ES-I3 (cell line): Measurements from ENCODE around the gene SATB2.

Experiments
- H3K36me3 ChIP-seq: 2 replicates; pipeline ENCODE4 v1.6.1; 2013; ENCODE audit warnings: mild to moderate bottlenecking, low read length, control low read depth, moderate library complexity; ENCODE audit not compliant: insufficient read depth
- H3K4me1 ChIP-seq: 2 replicates; pipeline ENCODE4 v1.6.1; 2013; ENCODE audit warnings: mild to moderate bottlenecking, control low read depth, low read length; ENCODE audit not compliant: insufficient read depth
- H3K9ac ChIP-seq: 2 replicates; pipeline ENCODE4 v1.6.1; 2013; ENCODE audit warnings: low read depth, mild to moderate bottlenecking, low read length, moderate library complexity
- H3K9me3 ChIP-seq: 2 replicates; pipeline ENCODE4 v1.6.1; 2013; ENCODE audit warnings: mild to moderate bottlenecking, low read length, moderate library complexity; ENCODE audit not compliant: control insufficient read depth, insufficient read depth

SATB2 gene

DNA sequence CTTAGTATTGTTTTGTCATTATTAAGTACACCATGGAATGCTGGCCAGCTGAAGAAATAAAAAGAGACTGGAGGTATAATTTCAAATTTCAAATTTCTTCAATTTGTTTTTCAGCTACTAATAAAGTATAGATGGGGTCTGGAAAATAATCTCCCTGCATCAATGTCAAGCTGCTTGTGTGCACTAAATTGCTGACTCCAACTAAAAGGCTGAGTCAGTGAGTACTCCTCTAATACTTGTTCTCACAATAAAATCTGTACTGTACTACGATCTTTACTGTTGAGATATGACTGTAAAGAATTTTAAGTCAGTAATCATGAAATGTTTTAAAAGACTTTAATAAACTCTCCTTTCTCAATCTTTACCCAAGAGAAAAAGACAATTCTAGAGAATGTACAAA lies 131.9 kb downstream of the SATB2 start:
- Histone ChIP-seq H3K36me3 (peaks cover 6% of the 10 kb centered on the region; the same call in 1 of the 2 replicates), H3K9me3 (no peaks in the 10 kb centered on the region), H3K9ac (no peak overlapping the region), H3K4me1 (no peaks in the 10 kb centered on the region)

- H3K36me3 ChIP-seq = peaks cover 6% of the 10 kb centered on the region; the same call in 1 of the 2 replicates
- no peaks in the 10 kb centered on the region for H3K4me1 ChIP-seq
- no peak overlapping the region for H3K9ac ChIP-seq
- H3K9me3 ChIP-seq = no peaks in the 10 kb centered on the region
Observed at GRCh38 chr2:199322151-199322550, 135.6 kb downstream of the SATB2 start.

DNA sequence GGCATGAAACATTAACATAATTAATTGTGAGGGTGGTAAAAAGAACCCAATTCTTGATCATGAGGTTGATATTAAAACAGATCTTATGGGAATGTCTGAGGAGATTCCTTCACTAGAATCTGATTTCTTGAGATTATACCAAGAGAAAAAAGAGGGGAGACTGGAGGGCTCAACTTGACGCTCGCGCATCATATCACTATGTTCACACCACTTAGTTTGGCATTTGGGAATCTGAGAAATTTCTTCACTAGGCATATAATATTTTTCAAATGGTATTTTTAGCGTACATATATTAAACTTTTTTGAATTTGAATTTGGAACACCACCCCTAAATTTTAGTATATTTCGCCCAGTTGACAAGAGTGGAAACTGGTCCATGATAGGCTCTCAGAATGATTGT lies 140.1 kb downstream of the SATB2 start:
- Histone ChIP-seq H3K36me3 (no peaks in the 10 kb centered on the region), H3K9me3 (no peaks in the 10 kb centered on the region), H3K4me1 (no peaks in the 10 kb centered on the region), H3K9ac (no peak overlapping the region)

DNA sequence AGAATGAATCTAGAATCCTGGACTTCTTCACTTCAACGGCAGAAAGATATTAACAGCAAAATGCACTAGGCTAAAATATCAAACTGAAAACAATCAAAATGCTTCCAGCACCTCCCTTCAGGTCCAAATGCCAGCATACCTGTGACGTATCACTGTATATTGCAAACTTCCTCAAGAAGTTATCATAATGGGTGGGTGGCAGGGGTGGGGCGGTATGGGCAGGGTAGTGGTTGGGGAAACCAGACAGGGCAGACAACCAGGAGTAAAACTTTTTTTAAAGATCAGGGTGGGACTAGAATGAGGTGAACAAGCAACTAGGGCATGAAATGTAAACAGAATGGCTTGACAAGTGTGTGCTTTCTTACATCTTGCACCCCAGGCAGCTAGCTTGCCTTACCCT lies 140.9 kb downstream of the SATB2 start:
- H3K36me3 ChIP-seq = no peaks in the 10 kb centered on the region; the same call in 1 of the 2 replicates

GRCh38 chr2:199315299-199316179 lies 142.2 kb downstream of the SATB2 start:
- no peaks in the 10 kb centered on the region for H3K4me1 ChIP-seq
- no peaks in the 10 kb centered on the region; the same call in 1 of the 2 replicates for H3K36me3 ChIP-seq
- no peak overlapping the region for H3K9ac ChIP-seq
- no peaks in the 10 kb centered on the region for H3K9me3 ChIP-seq

More for the DNA sequence above, 140.9 kb downstream of the SATB2 start:
- Histone ChIP-seq H3K9ac (no peak overlapping the region), H3K9me3 (no peaks in the 10 kb centered on the region), H3K4me1 (no peaks in the 10 kb centered on the region)

DNA sequence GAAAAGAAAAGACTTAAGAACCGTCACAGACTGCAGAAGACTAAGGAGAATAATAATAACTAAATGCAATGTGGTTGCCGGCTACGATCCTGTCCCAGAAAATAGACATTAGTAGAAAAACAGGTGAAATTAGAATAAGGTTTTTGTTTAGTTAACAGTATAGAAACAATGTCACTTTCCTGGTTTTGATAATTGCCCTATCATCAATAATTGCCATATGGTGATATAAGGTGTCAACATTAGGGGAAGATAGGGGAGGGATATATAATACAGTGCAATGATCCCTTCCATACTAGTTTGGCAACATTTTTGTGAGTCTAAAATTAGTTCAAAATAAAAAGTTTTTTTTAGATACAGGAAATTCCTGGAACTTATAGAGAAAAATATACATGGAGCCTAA lies 144.8 kb downstream of the SATB2 start:
- Histone ChIP-seq H3K9ac (no peak overlapping the region), H3K9me3 (no peaks in the 10 kb centered on the region), H3K36me3 (no peaks in the 10 kb centered on the region; the same call in 1 of the 2 replicates), H3K4me1 (no peaks in the 10 kb centered on the region)

- Histone ChIP-seq H3K9ac (no peak overlapping the region), H3K36me3 (no peaks in the 10 kb centered on the region; the same call in 1 of the 2 replicates), H3K4me1 (no peaks in the 10 kb centered on the region), H3K9me3 (no peaks in the 10 kb centered on the region)
Observed at GRCh38 chr2:199310771-199311585, 146.8 kb downstream of the SATB2 start.

- Histone ChIP-seq H3K4me1 (no peaks in the 10 kb centered on the region), H3K9ac (no peak overlapping the region), H3K36me3 (no peaks in the 10 kb centered on the region; the same call in 1 of the 2 replicates), H3K9me3 (no peaks in the 10 kb centered on the region)
Observed at GRCh38 chr2:199309973-199310372, 147.8 kb downstream of the SATB2 start.

GRCh38 chr2:199309411-199309810 lies 148.3 kb downstream of the SATB2 start:
- Histone ChIP-seq H3K9ac (no peak overlapping the region), H3K9me3 (no peaks in the 10 kb centered on the region), H3K4me1 (no peaks in the 10 kb centered on the region), H3K36me3 (no peaks in the 10 kb centered on the region; the same call in 1 of the 2 replicates)

DNA sequence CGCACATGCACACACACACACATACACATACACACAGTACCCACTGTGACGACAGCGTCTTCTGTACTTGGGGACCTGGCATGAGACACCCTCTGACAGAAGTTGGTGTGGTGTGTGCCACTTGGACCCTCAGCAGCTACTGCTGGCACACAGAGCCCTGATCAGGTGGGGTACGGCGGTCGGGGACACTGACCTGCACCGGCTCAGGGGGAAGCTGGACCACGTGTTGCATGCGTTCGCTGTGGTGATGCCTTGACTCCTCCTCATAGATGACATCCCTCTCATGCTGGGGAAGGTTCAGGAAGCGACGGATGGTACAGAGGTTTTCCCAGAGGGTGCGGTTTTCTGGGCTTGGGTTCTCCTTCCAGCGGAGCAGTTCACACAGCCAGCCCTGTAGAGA lies 149.2 kb downstream of the SATB2 start:
- 0 out of 2 replicates have a peak, but pooled peaks cover 6% of the 10 kb centered on the region for H3K4me1 ChIP-seq
- no peaks in the 10 kb centered on the region for H3K9me3 ChIP-seq
- no peak overlapping the region for H3K9ac ChIP-seq
- H3K36me3 ChIP-seq = no peaks in the 10 kb centered on the region; the same call in 1 of the 2 replicates

- 0 out of 2 replicates have a peak, but pooled peaks cover 6% of the 10 kb centered on the region for H3K4me1 ChIP-seq
- no peak overlapping the region for H3K9ac ChIP-seq
- H3K9me3 ChIP-seq = no peaks in the 10 kb centered on the region
- H3K36me3 ChIP-seq = no peaks in the 10 kb centered on the region; the same call in 1 of the 2 replicates
Observed at GRCh38 chr2:199307461-199307860, 150.3 kb downstream of the SATB2 start.

DNA sequence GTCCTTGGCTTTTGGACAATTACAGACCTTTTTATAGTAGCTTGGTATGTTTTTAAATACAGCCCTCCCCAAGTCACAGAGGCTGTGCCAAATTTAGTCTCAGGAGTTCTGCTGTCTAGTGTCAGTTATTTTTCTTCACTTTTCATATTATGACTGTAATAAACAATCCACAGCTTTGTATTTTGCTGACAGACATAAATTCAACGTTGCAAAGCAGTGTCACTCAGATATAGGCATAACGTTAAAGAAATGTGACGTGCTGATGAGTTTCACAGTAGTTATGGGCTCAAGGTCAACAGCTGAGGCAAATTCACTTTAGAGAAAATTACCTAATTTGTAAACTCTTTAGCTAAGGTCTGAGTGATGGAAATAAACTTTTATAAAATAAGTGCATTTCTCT lies 151.6 kb downstream of the SATB2 start:
- H3K9me3 ChIP-seq = no peaks in the 10 kb centered on the region
- H3K36me3 ChIP-seq = no peaks in the 10 kb centered on the region
- no peak overlapping the region for H3K9ac ChIP-seq
- 0 out of 2 replicates have a peak, but pooled peaks cover 6% of the 10 kb centered on the region for H3K4me1 ChIP-seq

DNA sequence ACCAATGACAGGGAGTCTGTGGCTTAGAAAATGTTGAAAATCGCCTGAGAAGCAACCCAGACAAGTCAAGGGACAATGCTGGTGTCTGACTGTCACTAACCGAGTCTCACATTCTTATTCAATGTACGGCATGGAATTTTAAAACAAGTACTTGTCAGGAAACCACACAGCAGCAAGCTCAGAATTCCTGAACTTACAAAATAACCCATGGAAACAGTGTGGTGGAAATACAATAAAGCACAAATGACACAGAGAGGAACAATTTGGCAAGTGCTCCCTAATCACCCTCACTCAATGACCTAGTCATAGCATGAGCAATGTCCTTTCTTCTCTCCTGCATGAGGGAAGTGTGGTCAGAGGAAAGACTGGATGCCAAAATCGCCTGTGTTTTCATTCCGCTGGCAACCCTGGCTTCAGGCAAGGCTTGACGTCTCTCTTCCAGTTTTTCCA lies 154.0 kb downstream of the SATB2 start:
- 0 out of 2 replicates have a peak, but pooled peaks cover 6% of the 10 kb centered on the region for H3K4me1 ChIP-seq
- H3K9me3 ChIP-seq = no peaks in the 10 kb centered on the region
- H3K36me3 ChIP-seq = no peaks in the 10 kb centered on the region
- no peak overlapping the region for H3K9ac ChIP-seq

DNA sequence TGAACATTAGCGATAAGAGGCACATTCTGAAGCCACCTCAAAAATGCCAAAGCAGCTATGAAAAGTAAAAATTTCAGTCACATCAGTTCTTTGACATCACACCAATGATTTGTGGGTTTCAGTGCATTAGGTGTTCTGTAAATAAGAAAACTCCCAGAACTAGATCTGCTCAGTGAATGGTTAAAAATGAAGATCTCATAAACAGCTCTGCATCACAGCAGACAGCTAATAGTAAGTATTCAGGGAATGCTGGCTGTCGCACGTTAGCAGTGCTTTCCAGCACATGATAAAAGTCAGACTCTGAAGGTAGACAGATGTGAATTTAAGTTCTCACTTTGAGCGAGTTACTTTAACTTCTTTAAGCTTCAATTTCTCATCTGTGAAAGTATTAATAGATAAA lies 154.9 kb downstream of the SATB2 start:
- no peak overlapping the region for H3K9ac ChIP-seq
- H3K4me1 ChIP-seq = 0 out of 2 replicates have a peak, but pooled peaks cover 6% of the 10 kb centered on the region
- H3K9me3 ChIP-seq = no peaks in the 10 kb centered on the region
- H3K36me3 ChIP-seq = no peaks in the 10 kb centered on the region
